Muscle layer of duodenum (tissue), 2 donors: ENCODE data around the gene SPOCK3.

ENCODE experiments used
- H3K27ac ChIP-seq: one replicate; pipeline ENCODE4 v1.7.0; 2013; ENCODE audit warnings: mild to moderate bottlenecking, low read length
- H3K27me3 ChIP-seq: one replicate; pipeline ENCODE4 v1.7.0; 2013; ENCODE audit warnings: low read depth, mild to moderate bottlenecking, control low read depth, low read length
- H3K36me3 ChIP-seq, 2 donors: one replicate each; pipeline ENCODE4 v1.7.0; 2013; ENCODE audit warnings: low read length in 2 of 2, control low read depth in 1 of 2, mild to moderate bottlenecking in 1 of 2; ENCODE audit not compliant: insufficient read depth in 2 of 2, control insufficient read depth in 1 of 2
- H3K4me1 ChIP-seq, 2 donors: one replicate each; pipeline ENCODE4 v1.7.0; 2013; ENCODE audit warnings: low read length in 2 of 2, mild to moderate bottlenecking in 2 of 2, control low read depth in 1 of 2, moderate library complexity in 1 of 2; ENCODE audit not compliant: insufficient read depth in 2 of 2, control insufficient read depth in 1 of 2
- H3K4me3 ChIP-seq, 2 donors: one replicate each; pipeline ENCODE4 v1.7.0; 2013; ENCODE audit warnings: low read length in 2 of 2, low read depth in 1 of 2, mild to moderate bottlenecking in 1 of 2
- H3K9me3 ChIP-seq, 2 donors: one replicate each; pipeline ENCODE4 v1.7.0; 2013; ENCODE audit warnings: low read length in 2 of 2, control low read depth in 1 of 2, mild to moderate bottlenecking in 1 of 2; ENCODE audit not compliant: control insufficient read depth in 1 of 2
- donor health status: healthy.

Gene SPOCK3

DNA sequence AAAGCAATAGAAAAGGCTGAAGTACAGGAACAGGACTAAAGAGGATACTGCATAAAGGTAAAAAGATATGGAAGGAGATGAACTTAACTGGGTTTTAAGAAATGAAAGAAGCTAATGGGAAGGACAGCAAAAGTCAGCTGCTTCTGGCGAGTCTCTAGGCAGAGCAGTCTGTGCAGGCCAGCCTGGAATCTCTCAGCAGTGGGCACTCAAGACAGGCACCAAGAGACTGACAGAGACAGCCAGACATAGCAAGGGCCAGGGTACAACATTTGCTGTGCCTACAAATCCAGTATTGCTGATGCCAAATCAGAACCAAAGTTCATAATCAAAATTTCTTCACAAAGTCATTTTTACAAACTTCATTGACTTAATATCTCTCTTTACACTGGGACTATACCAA lies 62.4 kb downstream of the SPOCK3 start:
- H3K27ac ChIP-seq: no peak overlapping the region
- no peaks in the 10 kb centered on the region for H3K27me3 ChIP-seq

DNA sequence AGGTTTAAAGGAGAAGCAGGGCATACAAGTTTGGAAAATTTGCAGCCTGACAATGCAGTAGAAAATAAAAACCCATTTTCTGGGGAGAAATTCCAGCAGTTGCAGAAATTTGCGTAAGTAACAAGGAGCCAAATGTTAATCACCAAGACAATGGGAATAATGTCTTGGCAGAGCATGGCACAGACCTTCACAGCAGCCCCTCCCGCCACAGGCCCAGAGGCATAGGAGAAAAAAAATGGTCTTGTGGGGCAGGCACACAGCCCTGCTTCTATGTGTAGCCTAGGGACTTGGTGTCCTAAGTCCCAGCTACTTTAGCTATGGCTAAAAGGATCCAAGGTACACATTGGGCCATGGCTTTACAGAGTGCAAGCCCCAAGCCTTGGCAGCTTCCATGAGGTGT lies 65.7 kb downstream of the SPOCK3 start:
- no peaks in the 10 kb centered on the region for H3K36me3 ChIP-seq
- no peaks in the 10 kb centered on the region for H3K27me3 ChIP-seq
- no peaks in the 10 kb centered on the region for H3K9me3 ChIP-seq
- H3K4me3 ChIP-seq: no peak overlapping the region
- no peak overlapping the region for H3K27ac ChIP-seq
- H3K4me1 ChIP-seq: no peaks in the 10 kb centered on the region

More for the DNA sequence above, 62.4 kb downstream of the SPOCK3 start:
- Histone ChIP-seq H3K36me3 (no peaks in the 10 kb centered on the region), H3K4me1 (no peaks in the 10 kb centered on the region), H3K4me3 (no peak overlapping the region), H3K9me3 (no peaks in the 10 kb centered on the region)

DNA sequence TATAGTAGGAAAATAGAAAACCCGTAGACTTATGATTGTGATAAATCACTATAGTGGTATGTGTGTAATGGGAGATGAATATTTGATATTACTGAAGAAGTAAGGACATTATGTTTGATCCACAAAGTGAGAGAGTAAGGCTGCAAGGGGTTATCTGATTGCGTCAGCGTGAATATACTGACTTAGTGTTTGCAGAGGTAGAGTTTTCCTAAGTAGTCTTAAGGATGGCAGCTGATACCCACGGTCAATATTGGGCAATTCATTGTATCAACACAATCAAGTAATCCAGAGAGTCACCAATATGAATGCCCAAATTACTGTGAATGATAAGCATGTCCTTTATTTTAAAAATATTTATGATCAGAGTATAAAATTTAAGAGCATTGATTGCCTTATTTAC lies 83.7 kb downstream of the SPOCK3 start:
- Histone ChIP-seq H3K27ac (no peak overlapping the region), H3K36me3 (no peaks in the 10 kb centered on the region), H3K4me3 (no peak overlapping the region), H3K4me1 (no peaks in the 10 kb centered on the region), H3K27me3 (no peaks in the 10 kb centered on the region), H3K9me3 (no peaks in the 10 kb centered on the region)

DNA sequence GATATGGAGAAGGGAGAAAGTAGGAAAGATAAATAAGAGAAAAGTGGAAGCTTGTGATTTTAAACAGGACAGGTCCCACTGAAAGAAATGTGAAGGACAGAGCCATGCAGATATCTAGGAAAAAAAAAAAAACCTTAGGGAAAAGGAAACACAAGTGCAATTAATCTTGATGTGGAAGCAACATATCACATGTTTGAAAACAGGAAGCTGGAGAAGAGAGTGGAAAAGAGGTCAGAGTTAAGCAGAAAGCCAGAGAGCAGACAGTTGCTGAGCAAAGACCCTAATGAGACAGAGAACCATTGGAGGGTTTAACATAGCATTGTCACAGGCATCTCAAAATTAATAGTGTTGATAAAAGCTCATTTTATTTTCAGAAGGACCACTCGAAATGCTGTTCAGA lies 89.7 kb downstream of the SPOCK3 start:
- Histone ChIP-seq H3K9me3 (peaks cover 0 to 3% of the 10 kb centered on the region in 2 donors), H3K36me3 (no peaks in the 10 kb centered on the region), H3K27me3 (no peaks in the 10 kb centered on the region), H3K27ac (no peak overlapping the region), H3K4me1 (no peaks in the 10 kb centered on the region), H3K4me3 (no peak overlapping the region)

DNA sequence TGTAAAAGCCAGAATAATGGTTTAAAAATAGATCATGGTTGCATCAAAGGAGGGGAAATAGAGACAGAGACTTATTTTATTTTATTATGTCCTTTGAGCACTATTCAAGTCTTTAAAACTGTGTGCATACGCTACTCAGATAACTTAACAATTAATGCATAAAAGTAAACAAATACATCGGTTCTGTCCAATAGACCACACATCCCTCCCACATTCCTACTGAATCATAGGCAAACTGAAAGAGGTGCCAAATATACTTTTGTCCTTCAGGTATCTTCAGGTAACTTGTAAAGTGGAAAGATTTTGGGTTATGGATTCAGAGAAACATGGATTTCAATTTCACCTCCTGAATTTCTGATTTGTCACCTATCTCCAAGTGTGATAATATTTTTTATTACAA lies 91.3 kb downstream of the SPOCK3 start:
- Histone ChIP-seq H3K27me3 (no peaks in the 10 kb centered on the region), H3K9me3 (peaks cover 0 to 3% of the 10 kb centered on the region in 2 donors), H3K4me3 (no peak overlapping the region), H3K4me1 (no peaks in the 10 kb centered on the region), H3K27ac (no peak overlapping the region), H3K36me3 (no peaks in the 10 kb centered on the region)

DNA sequence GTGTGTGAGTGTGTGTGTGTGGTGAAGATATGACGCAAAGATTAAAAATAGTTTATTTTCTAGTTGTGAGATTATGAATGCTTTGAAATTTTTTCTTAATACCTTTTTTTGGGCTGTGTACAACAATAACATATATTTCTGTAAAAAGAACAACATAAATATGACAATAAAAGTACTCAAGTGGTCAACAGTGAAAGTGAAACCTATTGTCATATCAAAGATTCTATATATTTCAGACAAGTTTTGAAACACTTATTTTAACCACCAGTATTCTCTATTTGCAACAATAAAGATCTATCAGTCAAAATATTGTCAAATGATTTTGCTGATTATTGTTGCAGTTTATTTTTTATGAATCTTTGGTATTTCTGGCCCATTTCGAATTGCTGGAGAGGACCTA lies 98.0 kb downstream of the SPOCK3 start:
- Histone ChIP-seq H3K27ac (no peak overlapping the region), H3K9me3 (no peaks in the 10 kb centered on the region), H3K4me3 (no peak overlapping the region)

DNA sequence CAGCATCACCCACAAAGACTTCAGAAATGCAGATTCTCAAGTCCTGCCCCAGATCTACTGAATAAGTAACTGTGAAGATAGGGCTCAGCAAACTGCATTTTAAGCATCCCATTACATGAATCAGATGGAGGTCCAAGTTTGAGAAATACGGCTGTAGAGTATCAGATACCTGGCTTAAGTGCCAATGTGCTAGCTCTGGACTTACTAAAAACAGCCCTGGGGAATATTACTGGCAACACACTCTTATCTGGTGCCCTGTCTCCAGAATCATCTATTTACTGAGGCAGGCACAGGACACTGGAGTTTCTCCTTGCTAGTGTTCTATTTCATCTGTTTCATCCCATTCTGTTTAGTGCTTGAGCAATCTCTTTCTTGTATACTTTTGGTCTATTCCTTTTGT lies 105.1 kb downstream of the SPOCK3 start:
- H3K9me3 ChIP-seq: no peaks in the 10 kb centered on the region
- no peaks in the 10 kb centered on the region for H3K4me1 ChIP-seq
- no peak overlapping the region for H3K27ac ChIP-seq
- H3K4me3 ChIP-seq: no peak overlapping the region
- H3K27me3 ChIP-seq: no peaks in the 10 kb centered on the region
- no peaks in the 10 kb centered on the region for H3K36me3 ChIP-seq

More for the DNA sequence above, 98.0 kb downstream of the SPOCK3 start:
- Histone ChIP-seq H3K27me3 (no peaks in the 10 kb centered on the region), H3K4me1 (no peaks in the 10 kb centered on the region), H3K36me3 (no peaks in the 10 kb centered on the region)

DNA sequence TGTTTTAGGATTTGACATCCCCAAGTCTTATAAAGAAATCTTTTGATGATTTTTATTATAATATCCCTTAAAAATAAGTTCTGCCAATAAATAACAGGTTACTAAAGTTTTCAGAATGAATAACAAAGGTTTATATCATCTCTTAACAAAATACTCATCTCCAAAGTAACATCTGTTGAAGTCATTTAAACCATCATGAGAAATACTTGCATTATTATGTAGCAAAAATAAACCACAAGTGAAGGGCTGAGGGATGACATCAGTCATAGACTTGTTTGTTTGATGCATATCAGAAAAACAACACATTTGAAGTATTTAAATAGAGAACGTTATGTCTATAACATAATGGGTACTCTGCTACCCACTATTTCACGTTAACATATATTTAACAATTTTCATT lies 114.9 kb downstream of the SPOCK3 start:
- Histone ChIP-seq H3K27ac (no peak overlapping the region), H3K27me3 (no peaks in the 10 kb centered on the region), H3K4me1 (no peaks in the 10 kb centered on the region), H3K4me3 (no peak overlapping the region), H3K36me3 (no peaks in the 10 kb centered on the region), H3K9me3 (no peaks in the 10 kb centered on the region)

DNA sequence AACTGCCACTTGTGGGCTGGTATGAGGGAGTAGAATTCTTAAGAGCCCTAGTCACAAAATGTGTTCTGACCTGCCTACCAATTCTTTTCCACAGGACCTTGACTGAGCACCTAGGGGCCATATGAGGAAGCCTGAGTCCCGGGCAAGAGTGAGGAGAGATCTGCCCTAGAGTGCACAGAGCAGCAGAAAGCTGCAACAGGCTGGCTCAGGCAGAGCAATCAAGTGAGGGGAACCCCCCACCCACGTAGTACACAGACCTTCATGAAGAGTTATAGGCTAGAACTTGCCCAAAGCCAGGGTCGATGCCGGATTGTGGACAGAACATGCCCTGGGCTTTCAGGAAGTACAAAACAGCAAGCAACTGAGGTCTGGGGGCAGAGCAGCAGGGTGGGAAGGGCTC lies 117.0 kb downstream of the SPOCK3 start:
- Histone ChIP-seq H3K9me3 (no peaks in the 10 kb centered on the region), H3K4me3 (no peak overlapping the region), H3K36me3 (no peaks in the 10 kb centered on the region), H3K27me3 (no peaks in the 10 kb centered on the region), H3K4me1 (no peaks in the 10 kb centered on the region), H3K27ac (no peak overlapping the region)

DNA sequence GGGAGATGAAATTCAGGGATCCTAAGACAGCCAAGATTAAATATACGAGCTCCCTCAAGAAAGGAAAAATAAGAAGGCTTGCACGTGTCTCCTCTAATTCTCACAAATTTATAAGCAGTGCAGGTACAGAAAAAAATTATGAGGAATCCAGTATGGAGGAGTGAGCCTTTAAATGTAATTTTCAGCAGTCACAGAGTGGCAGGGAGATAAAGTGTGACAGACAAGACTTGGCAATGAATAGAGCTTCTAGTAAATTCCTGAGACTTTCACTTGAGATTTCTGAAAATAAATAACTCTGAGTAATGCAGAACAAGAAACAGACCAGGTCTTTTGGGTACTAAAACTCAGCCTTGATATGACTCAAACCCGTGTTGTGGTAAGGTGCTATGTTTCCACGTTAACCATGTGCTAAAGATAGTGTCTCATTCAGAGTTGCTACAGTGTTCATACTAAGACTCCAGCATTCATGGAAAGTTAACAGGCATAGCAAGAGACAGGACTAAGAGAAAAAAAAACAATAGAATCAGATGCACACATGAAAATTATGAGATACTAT lies 119.8 kb downstream of the SPOCK3 start:
- H3K27ac ChIP-seq: no peak overlapping the region
- H3K27me3 ChIP-seq: no peaks in the 10 kb centered on the region
- H3K4me1 ChIP-seq: no peaks in the 10 kb centered on the region
- no peaks in the 10 kb centered on the region for H3K9me3 ChIP-seq
- no peaks in the 10 kb centered on the region for H3K36me3 ChIP-seq
- no peak overlapping the region for H3K4me3 ChIP-seq

DNA sequence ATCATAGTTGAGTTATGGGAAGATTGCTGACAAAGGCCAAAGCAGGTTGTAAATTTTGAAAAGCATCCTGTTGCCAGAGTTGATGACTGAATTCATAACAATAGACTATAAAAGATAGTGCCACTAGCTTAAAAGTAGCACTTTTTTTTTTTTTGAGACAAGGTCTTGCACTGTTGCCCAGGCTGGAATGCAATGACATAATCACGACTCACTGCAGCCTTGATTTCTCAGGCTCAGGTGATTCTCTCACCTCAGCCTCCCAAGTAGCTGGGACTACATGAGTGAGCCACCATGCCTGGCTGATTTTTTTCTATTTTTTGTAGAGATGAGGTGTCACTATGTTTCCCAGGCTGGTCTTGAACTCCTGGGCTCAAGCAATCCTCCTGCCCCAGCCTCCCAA lies 122.7 kb downstream of the SPOCK3 start:
- no peak overlapping the region for H3K4me3 ChIP-seq
- no peaks in the 10 kb centered on the region for H3K4me1 ChIP-seq
- no peaks in the 10 kb centered on the region for H3K36me3 ChIP-seq
- no peaks in the 10 kb centered on the region for H3K9me3 ChIP-seq
- H3K27me3 ChIP-seq: no peaks in the 10 kb centered on the region
- no peak overlapping the region for H3K27ac ChIP-seq

DNA sequence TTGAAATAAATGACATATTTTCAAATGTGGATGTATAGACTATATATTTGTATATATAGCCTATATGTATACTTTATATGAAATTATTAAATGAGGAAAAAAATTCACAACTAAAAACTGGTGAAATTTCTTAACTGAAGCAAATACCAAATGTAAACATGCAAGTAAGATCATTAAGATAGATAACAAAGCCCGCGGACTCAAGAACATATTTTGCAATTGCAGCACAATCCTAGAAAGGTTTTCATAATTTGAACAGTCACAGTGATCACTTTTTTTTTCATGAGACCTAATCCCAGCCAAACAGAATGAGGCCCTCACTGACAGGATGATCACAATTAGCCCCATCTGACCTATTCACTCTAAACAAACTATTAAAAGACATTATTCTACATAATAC lies 123.2 kb downstream of the SPOCK3 start:
- H3K9me3 ChIP-seq: no peaks in the 10 kb centered on the region
- H3K36me3 ChIP-seq: no peaks in the 10 kb centered on the region
- no peaks in the 10 kb centered on the region for H3K4me1 ChIP-seq
- no peak overlapping the region for H3K27ac ChIP-seq
- no peak overlapping the region for H3K4me3 ChIP-seq
- no peaks in the 10 kb centered on the region for H3K27me3 ChIP-seq
